SK-N-SH (cell line): ENCODE measurements around the gene FANCE. TPM values are rescaled to one million over a fixed set of nuclear protein-coding genes. Genes with fewer than 3 reads are reported as not detected.

Experiments used
- CTCF ChIA-PET: fragments of 300-600, 350-600 bp; formaldehyde crosslinking; extraction: SDS; loops from one replicate; lab custom pipeline; 2021; lab: Yijun Ruan, JAX
- POLR2A ChIA-PET: fragments of 350-600 bp; sonication (Branson Sonifier 250); formaldehyde crosslinking; extraction: SDS; loops from one replicate; lab custom pipeline; 2020; ENCODE audit warnings: antibody characterized with exemption, inconsistent platforms; lab: Yijun Ruan, JAX
- DNase-seq: peaks from one replicate; pipeline ENCODE4 v3.0.0; 2012
- H2AFZ ChIP-seq: fragments of 200-600 bp; sonication (generic); 2 replicates; pipeline ENCODE4 v1.8.1; 2016; ENCODE audit warnings: antibody characterized with exemption, mild to moderate bottlenecking, low read depth
- H3F3A ChIP-seq: fragments of 200-600 bp; sonication (generic); replicated peaks from 2 replicates; pipeline ENCODE3; 2016; ENCODE audit warnings: antibody characterized with exemption, mild to moderate bottlenecking; ENCODE audit not compliant: insufficient read depth
- H3K27ac ChIP-seq, 2 experiments: fragments of 200-500 bp in 1 of 2; fragments of 200-600 bp in 1 of 2; sonication (Bioruptor generic) in 1 of 2; sonication (generic), shearing (Covaris generic) in 1 of 2; 2 replicates each; pipeline versions ENCODE4 v1.5.1 to v1.6.1; 2014 to 2016; ENCODE audit warnings: low read depth in 2 of 2, inconsistent platforms in 1 of 2, low read length in 1 of 2, mild to moderate bottlenecking in 1 of 2, mixed read lengths in 1 of 2
- H3K27me3 ChIP-seq: fragments of 200-600 bp; sonication (generic), shearing (Covaris generic); 2 replicates; pipeline ENCODE4 v1.6.1; 2016; ENCODE audit warnings: mixed run types; ENCODE audit not compliant: insufficient read depth
- H3K36me3 ChIP-seq, 2 experiments: fragments of 200-500 bp in 1 of 2; fragments of 200-600 bp in 1 of 2; sonication (Bioruptor generic) in 1 of 2; sonication (generic) in 1 of 2; replicated peaks in 1 of 2; 2 replicates each; pipeline versions ENCODE3 to v1.5.1; 2014 to 2016; ENCODE audit warnings: low read length in 1 of 2, mild to moderate bottlenecking in 1 of 2; ENCODE audit not compliant: insufficient read depth in 2 of 2, control insufficient read depth in 1 of 2
- H3K4me1 ChIP-seq, 2 experiments: fragments of 200-500 bp in 1 of 2; fragments of 200-600 bp in 1 of 2; sonication (Bioruptor generic) in 1 of 2; sonication (generic), shearing (Covaris generic) in 1 of 2; 2 replicates each; pipeline versions ENCODE4 v1.5.1 to v1.6.1; 2014 to 2016; ENCODE audit warnings: low read depth in 1 of 2, low read length in 1 of 2, mixed run types in 1 of 2; ENCODE audit not compliant: insufficient read depth in 2 of 2, control insufficient read depth in 1 of 2
- H3K4me2 ChIP-seq: fragments of 200-600 bp; sonication (generic), shearing (Covaris generic); 2 replicates; pipeline ENCODE4 v1.6.1; 2017; ENCODE audit warnings: mixed run types
- H3K4me3 ChIP-seq, 2 experiments: fragments of 200-500 bp in 1 of 2; fragments of 200-600 bp in 1 of 2; sonication (Bioruptor generic) in 1 of 2; sonication (generic), shearing (Covaris generic) in 1 of 2; 2 replicates each; pipeline versions ENCODE4 v1.5.1 to v1.8.1; 2014 to 2016; ENCODE audit warnings: low read depth in 2 of 2, inconsistent platforms in 1 of 2, low read length in 1 of 2, mild to moderate bottlenecking in 1 of 2, mixed read lengths in 1 of 2, moderate library complexity in 1 of 2
- H3K79me2 ChIP-seq: fragments of 200-600 bp; sonication (generic); 2 replicates; pipeline ENCODE4 v1.8.1; 2017; ENCODE audit warnings: mild to moderate bottlenecking; ENCODE audit not compliant: insufficient read depth
- H3K9ac ChIP-seq: fragments of 200-600 bp; sonication (generic); 2 replicates; pipeline ENCODE4 v1.6.1; 2017; ENCODE audit warnings: mixed run types
- H3K9me2 ChIP-seq: fragments of 200-600 bp; sonication (generic); 2 replicates; pipeline ENCODE4 v1.6.1; 2017; ENCODE audit warnings: mixed run types
- H3K9me3 ChIP-seq: fragments of 200-600 bp; sonication (generic); 2 replicates; pipeline ENCODE4 v1.6.1; 2017; ENCODE audit warnings: mixed run types, mild to moderate bottlenecking, moderate library complexity
- H4K20me1 ChIP-seq: fragments of 200-600 bp; sonication (generic); 2 replicates; pipeline ENCODE4 v1.6.1; 2017; ENCODE audit warnings: mild to moderate bottlenecking, mixed run types; ENCODE audit not compliant: insufficient read depth
- EP300 ChIP-seq, 2 experiments: IDR thresholded peaks; 2 replicates each; pipeline versions ENCODE4 v1.4.0 to v1.6.1; 2012; ENCODE audit warnings: borderline replicate concordance in 1 of 2, low read depth in 1 of 2, low read length in 1 of 2
- EZH2phosphoT487 ChIP-seq: fragments of 200-600 bp; sonication (generic); IDR thresholded peaks from 2 replicates; pipeline ENCODE4 v1.6.1; 2017; ENCODE audit warnings: low read depth, mixed run types, mild to moderate bottlenecking, antibody characterized with exemption, moderate library complexity, borderline replicate concordance
- FOSL2 ChIP-seq: IDR thresholded peaks from 2 replicates; pipeline ENCODE4 v1.4.0; 2012; ENCODE audit warnings: low read depth, mild to moderate bottlenecking, moderate library complexity, borderline replicate concordance
- FOXM1 ChIP-seq: IDR thresholded peaks from 2 replicates; pipeline ENCODE4 v1.4.0; 2012; ENCODE audit warnings: low read depth, mild to moderate bottlenecking
- GABPA ChIP-seq: IDR thresholded peaks from 2 replicates; pipeline ENCODE4 v1.4.0; 2012; ENCODE audit warnings: low read depth, mild to moderate bottlenecking
- GATA2 ChIP-seq: sonication (generic); formaldehyde crosslinking; IDR thresholded peaks from 2 replicates; pipeline ENCODE4 v1.5.0; 2020; ENCODE audit warnings: mild to moderate bottlenecking, missing genetic modification reagents
- JUND ChIP-seq: IDR thresholded peaks from 2 replicates; pipeline ENCODE4 v1.4.0; 2012
- MEF2A ChIP-seq: IDR thresholded peaks from 2 replicates; pipeline ENCODE4 v1.4.0; 2012; ENCODE audit warnings: low read depth, borderline replicate concordance
- NFIC ChIP-seq: IDR thresholded peaks from 2 replicates; pipeline ENCODE4 v1.4.0; 2012; ENCODE audit warnings: borderline replicate concordance
- NRF1 ChIP-seq: IDR thresholded peaks from 2 replicates; pipeline ENCODE4 v1.6.1; 2012; ENCODE audit warnings: low read depth, mild to moderate bottlenecking, low read length
- POLR2AphosphoS5 ChIP-seq: IDR thresholded peaks from 2 replicates; pipeline ENCODE4 v1.6.1; 2012; ENCODE audit warnings: low read depth, low read length
- RCOR1 ChIP-seq: fragments of 150-350 bp; IDR thresholded peaks from 2 replicates; pipeline ENCODE4 v1.6.1; 2017; ENCODE audit warnings: antibody characterized with exemption, low read length
- RFX5 ChIP-seq: IDR thresholded peaks from 2 replicates; pipeline ENCODE4 v1.6.1; 2012; ENCODE audit warnings: mild to moderate bottlenecking, improper control_type of control experiment, low read length
- TAF1 ChIP-seq: IDR thresholded peaks from 2 replicates; pipeline ENCODE4 v1.6.1; 2012; ENCODE audit warnings: low read depth, mild to moderate bottlenecking, low read length, moderate library complexity, borderline replicate concordance
- TEAD4 ChIP-seq: IDR thresholded peaks from 2 replicates; pipeline ENCODE4 v1.4.0; 2012; ENCODE audit warnings: mild to moderate bottlenecking, borderline replicate concordance; ENCODE audit not compliant: insufficient read depth
- YY1 ChIP-seq: IDR thresholded peaks from 2 replicates; pipeline ENCODE4 v1.4.0; 2012; ENCODE audit warnings: low read depth, mild to moderate bottlenecking
- WGBS: methylation state at CpG from one replicate; pipeline ENCODE4 v1.1.6; 2017; ENCODE audit warnings: low lambda C conversion rate; 5-methylcytosine and 5-hydroxymethylcytosine counted together
- polyA plus RNA-seq, 3 experiments: library from polyadenylated mRNA; depleted of rRNA; stranded (reverse); fragments of >200 nt; gene quantifications; 2 replicates each; pipeline ENCODE4 v1.2.3, GENCODE V29; 2012
- TF ChIP-seq, protein P1 (sequence below): IDR thresholded peaks from 2 replicates; pipeline ENCODE4 v1.4.0; 2012; ENCODE audit warnings: low read depth, borderline replicate concordance
- TF ChIP-seq, protein P2 (sequence below): IDR thresholded peaks from 2 replicates; pipeline ENCODE4; 2012
- TF ChIP-seq, protein P3 (sequence below): IDR thresholded peaks from 2 replicates; pipeline ENCODE4 v1.4.0; 2012; ENCODE audit warnings: low read depth, borderline replicate concordance
- TF ChIP-seq, protein P4 (sequence below): IDR thresholded peaks from 2 replicates; pipeline ENCODE4 v1.4.0; 2012; ENCODE audit warnings: low read depth

Gene FANCE
- polyA plus RNA-seq, 1 of the 3 experiments (the other 2 are of a cell fraction): 5.8 TPM

DNA sequence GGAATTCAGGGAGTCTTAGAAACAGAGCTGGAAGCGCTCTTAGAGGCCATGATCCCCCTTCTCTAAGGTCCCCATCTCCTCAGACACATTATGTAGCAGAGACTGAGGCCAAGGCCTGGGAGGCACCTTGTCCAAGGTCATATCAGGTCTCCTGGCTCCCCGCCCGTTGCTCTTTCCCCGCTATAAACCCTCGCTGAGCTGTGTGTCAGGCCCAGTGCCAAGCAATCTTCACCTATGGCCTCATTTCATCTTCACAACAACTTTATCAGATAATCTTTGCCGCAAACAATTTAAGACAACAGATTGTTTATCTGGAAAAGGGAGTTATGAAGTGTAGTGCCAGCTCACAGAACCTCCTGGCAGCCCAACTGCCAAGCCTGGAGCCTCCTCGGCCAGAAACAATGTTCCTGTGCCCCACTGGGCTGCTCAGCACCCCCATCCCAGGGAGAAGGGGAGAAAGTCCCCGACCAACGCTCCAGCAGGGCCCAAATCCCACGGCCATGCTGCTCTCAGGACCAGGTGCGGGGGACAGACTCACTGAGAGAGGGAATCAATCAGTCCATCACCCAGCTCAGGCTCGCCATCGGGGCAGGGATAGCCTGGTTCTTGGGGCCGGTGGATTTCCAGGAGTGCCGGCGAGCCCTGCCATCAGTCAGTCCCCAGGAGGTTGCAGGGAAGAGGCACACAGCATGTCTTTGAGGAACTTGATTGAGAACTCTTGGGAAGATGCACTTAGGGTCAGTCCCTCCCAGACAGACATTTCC, 16.9 kb upstream of the FANCE start:
- Histone ChIP-seq H3F3A (no peaks in the 10 kb centered on the region), H3K4me3 (no peak overlapping the region), H4K20me1 (no peaks in the 10 kb centered on the region), H3K27ac (no peak overlapping the region), H3K9me2 (no peaks in the 10 kb centered on the region), H2AFZ (no peak overlapping the region), H3K9ac (no peak overlapping the region), H3K79me2 (no peaks in the 10 kb centered on the region), H3K4me2 (no peak overlapping the region), H3K27me3 (no peaks in the 10 kb centered on the region), H3K9me3 (no peaks in the 10 kb centered on the region), H3K4me1 (peaks cover 0 to 2% of the 10 kb centered on the region in 2 experiments; a peak in 1 of 4 replicates), H3K36me3 (no peaks in the 10 kb centered on the region)
- DNase-seq: no peak
- 82% methylated on average over 16 of the region's 16 CpGs for WGBS
- ChIA-PET CTCF (interaction anchor here (1.6 to 3.0 kb wide), 2 partner anchors 20 to 93 kb away, joined by 6 to 11 read pairs; partner anchors contain the start of gene PPARD), POLR2A (no interaction called here)
- no peak for TF ChIP-seq NFIC
- TF ChIP-seq TAF1: no peak
- TF ChIP-seq EP300 (IDR thresholded peaks at IDR 0.05; ENCODE audit: borderline replicate concordance in 1 of 2, low read depth in 1 of 2, low read length in 1 of 2): no peak
- TF ChIP-seq POLR2AphosphoS5: no peak
- no peak for TF ChIP-seq EZH2phosphoT487
- no peak for TF ChIP-seq NRF1
- no peak for TF ChIP-seq TEAD4
- no peak for TF ChIP-seq YY1
- TF ChIP-seq, protein P1, sequence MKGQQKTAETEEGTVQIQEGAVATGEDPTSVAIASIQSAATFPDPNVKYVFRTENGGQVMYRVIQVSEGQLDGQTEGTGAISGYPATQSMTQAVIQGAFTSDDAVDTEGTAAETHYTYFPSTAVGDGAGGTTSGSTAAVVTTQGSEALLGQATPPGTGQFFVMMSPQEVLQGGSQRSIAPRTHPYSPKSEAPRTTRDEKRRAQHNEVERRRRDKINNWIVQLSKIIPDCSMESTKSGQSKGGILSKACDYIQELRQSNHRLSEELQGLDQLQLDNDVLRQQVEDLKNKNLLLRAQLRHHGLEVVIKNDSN: no peak
- TF ChIP-seq JUND: no peak
- TF ChIP-seq, protein P2, sequence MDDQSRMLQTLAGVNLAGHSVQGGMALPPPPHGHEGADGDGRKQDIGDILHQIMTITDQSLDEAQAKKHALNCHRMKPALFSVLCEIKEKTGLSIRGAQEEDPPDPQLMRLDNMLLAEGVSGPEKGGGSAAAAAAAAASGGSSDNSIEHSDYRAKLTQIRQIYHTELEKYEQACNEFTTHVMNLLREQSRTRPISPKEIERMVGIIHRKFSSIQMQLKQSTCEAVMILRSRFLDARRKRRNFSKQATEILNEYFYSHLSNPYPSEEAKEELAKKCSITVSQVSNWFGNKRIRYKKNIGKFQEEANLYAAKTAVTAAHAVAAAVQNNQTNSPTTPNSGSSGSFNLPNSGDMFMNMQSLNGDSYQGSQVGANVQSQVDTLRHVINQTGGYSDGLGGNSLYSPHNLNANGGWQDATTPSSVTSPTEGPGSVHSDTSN: no peak
- TF ChIP-seq FOXM1: no peak
- TF ChIP-seq FOSL2: no peak
- TF ChIP-seq RFX5: no peak
- TF ChIP-seq, protein P3, sequence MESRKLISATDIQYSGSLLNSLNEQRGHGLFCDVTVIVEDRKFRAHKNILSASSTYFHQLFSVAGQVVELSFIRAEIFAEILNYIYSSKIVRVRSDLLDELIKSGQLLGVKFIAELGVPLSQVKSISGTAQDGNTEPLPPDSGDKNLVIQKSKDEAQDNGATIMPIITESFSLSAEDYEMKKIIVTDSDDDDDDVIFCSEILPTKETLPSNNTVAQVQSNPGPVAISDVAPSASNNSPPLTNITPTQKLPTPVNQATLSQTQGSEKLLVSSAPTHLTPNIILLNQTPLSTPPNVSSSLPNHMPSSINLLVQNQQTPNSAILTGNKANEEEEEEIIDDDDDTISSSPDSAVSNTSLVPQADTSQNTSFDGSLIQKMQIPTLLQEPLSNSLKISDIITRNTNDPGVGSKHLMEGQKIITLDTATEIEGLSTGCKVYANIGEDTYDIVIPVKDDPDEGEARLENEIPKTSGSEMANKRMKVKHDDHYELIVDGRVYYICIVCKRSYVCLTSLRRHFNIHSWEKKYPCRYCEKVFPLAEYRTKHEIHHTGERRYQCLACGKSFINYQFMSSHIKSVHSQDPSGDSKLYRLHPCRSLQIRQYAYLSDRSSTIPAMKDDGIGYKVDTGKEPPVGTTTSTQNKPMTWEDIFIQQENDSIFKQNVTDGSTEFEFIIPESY: no peak
- no peak for TF ChIP-seq GABPA
- TF ChIP-seq, protein P4, sequence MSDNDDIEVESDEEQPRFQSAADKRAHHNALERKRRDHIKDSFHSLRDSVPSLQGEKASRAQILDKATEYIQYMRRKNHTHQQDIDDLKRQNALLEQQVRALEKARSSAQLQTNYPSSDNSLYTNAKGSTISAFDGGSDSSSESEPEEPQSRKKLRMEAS: no peak
- TF ChIP-seq GATA2 (CRISPR knock-in tag): no peak
- TF ChIP-seq MEF2A: no peak
- no peak for TF ChIP-seq RCOR1
